Mesenchymal stem cell (in vitro differentiated cells and primary cell): ENCODE measurements around the gene FBXL20.
"Not testable (repeated sequence)": the region's sequence is repeated elsewhere in the genome, so short reads cannot be mapped to it uniquely, and the experiment has no call there.

Experiments
- DNase-seq: peaks from one replicate; pipeline ENCODE4 v3.0.0-alpha.2; 2013
- H2AFZ ChIP-seq: one replicate; pipeline ENCODE4 v1.6.1; 2013; ENCODE audit warnings: low read depth, mild to moderate bottlenecking, control low read depth, inconsistent platforms, low read length, moderate library complexity
- H2AK5ac ChIP-seq: 2 replicates; pipeline ENCODE4 v1.6.1; 2013; ENCODE audit warnings: low read length, moderate library complexity, mild to moderate bottlenecking, inconsistent platforms; ENCODE audit not compliant: severe bottlenecking
- H2BK120ac ChIP-seq: one replicate; pipeline ENCODE4 v1.6.1; 2013; ENCODE audit warnings: low read depth, mild to moderate bottlenecking, inconsistent platforms, low read length, moderate library complexity
- H2BK12ac ChIP-seq, 2 experiments: one replicate each; pipeline ENCODE4 v1.6.1; 2013; ENCODE audit warnings: inconsistent platforms in 2 of 2, low read length in 2 of 2, mild to moderate bottlenecking in 2 of 2, moderate library complexity in 2 of 2, control low read depth in 1 of 2
- H2BK15ac ChIP-seq: one replicate; pipeline ENCODE4 v1.6.1; 2013; ENCODE audit warnings: mild to moderate bottlenecking, low read depth, inconsistent platforms; ENCODE audit not compliant: poor library complexity, severe bottlenecking
- H2BK5ac ChIP-seq: 2 replicates; pipeline ENCODE4 v1.6.1; 2013; ENCODE audit warnings: low read depth, mild to moderate bottlenecking, low read length, control low read depth, inconsistent platforms; ENCODE audit not compliant: poor library complexity, severe bottlenecking
- H3K14ac ChIP-seq, 2 experiments: one replicate each; pipeline ENCODE4 v1.6.1; 2013; ENCODE audit warnings: inconsistent platforms in 2 of 2, low read length in 2 of 2, control low read depth in 1 of 2, mild to moderate bottlenecking in 1 of 2, moderate library complexity in 1 of 2
- H3K18ac ChIP-seq, 2 experiments: one replicate each; pipeline ENCODE4 v1.6.1; 2013; ENCODE audit warnings: inconsistent platforms in 2 of 2, low read length in 2 of 2, control low read depth in 1 of 2, low read depth in 1 of 2, mild to moderate bottlenecking in 1 of 2
- H3K23ac ChIP-seq, 2 experiments: one replicate each; pipeline ENCODE4 v1.6.1; 2013; ENCODE audit warnings: inconsistent platforms in 2 of 2, low read length in 2 of 2, mild to moderate bottlenecking in 2 of 2, moderate library complexity in 2 of 2, control low read depth in 1 of 2
- H3K27ac ChIP-seq: 2 replicates; pipeline ENCODE4 v1.5.1; 2013; ENCODE audit warnings: mild to moderate bottlenecking, moderate library complexity, low read length, control low read depth, inconsistent platforms; ENCODE audit not compliant: poor library complexity, severe bottlenecking
- H3K27me3 ChIP-seq, 2 experiments: 2 replicates each; pipeline versions ENCODE4 v1.6.1 to v1.7.0; 2013; ENCODE audit warnings: low read length in 2 of 2, mild to moderate bottlenecking in 2 of 2, moderate library complexity in 2 of 2, control low read depth in 1 of 2, inconsistent platforms in 1 of 2; ENCODE audit not compliant: control insufficient read depth in 1 of 2, insufficient read depth in 1 of 2
- H3K36me3 ChIP-seq, 2 experiments: 2 replicates each; pipeline versions ENCODE4 v1.6.1 to v1.7.0; 2013; ENCODE audit warnings: low read length in 2 of 2, control low read depth in 1 of 2, inconsistent platforms in 1 of 2, low read depth in 1 of 2, mild to moderate bottlenecking in 1 of 2; ENCODE audit not compliant: insufficient read depth in 2 of 2, control insufficient read depth in 1 of 2
- H3K4ac ChIP-seq, 2 experiments: one replicate each; pipeline ENCODE4 v1.6.1; 2013; ENCODE audit warnings: inconsistent platforms in 2 of 2, low read length in 2 of 2, mild to moderate bottlenecking in 2 of 2, moderate library complexity in 2 of 2, control low read depth in 1 of 2, low read depth in 1 of 2
- H3K4me1 ChIP-seq: 2 replicates; pipeline ENCODE4 v1.6.1; 2013; ENCODE audit warnings: low read depth, low read length, control low read depth; ENCODE audit not compliant: control insufficient read depth, insufficient read depth
- H3K4me2 ChIP-seq: 2 replicates; pipeline ENCODE4 v1.6.1; 2013; ENCODE audit warnings: low read length, mild to moderate bottlenecking, inconsistent platforms; ENCODE audit not compliant: poor library complexity, severe bottlenecking
- H3K4me3 ChIP-seq, 2 experiments: 2 replicates each; pipeline versions ENCODE4 v1.5.1 to v1.7.0; 2013; ENCODE audit warnings: low read length in 2 of 2, mild to moderate bottlenecking in 2 of 2, control low read depth in 1 of 2, low read depth in 1 of 2; ENCODE audit not compliant: insufficient read depth in 1 of 2
- H3K79me1 ChIP-seq: replicated peaks from 2 replicates; pipeline ENCODE4 v1.6.1; 2013; ENCODE audit warnings: mild to moderate bottlenecking, control low read depth, low read length, inconsistent platforms; ENCODE audit not compliant: poor library complexity, severe bottlenecking
- H3K9ac ChIP-seq: 2 replicates; pipeline ENCODE4 v1.7.0; 2013; ENCODE audit warnings: mild to moderate bottlenecking, low read length, moderate library complexity
- H3K9me3 ChIP-seq: 2 replicates; pipeline ENCODE4 v1.7.0; 2013; ENCODE audit warnings: mild to moderate bottlenecking, low read length; ENCODE audit not compliant: control insufficient read depth
- H4K8ac ChIP-seq: one replicate; pipeline ENCODE4 v1.6.1; 2013; ENCODE audit warnings: inconsistent platforms, mild to moderate bottlenecking, low read length, moderate library complexity
- H4K91ac ChIP-seq: one replicate; pipeline ENCODE4 v1.6.1; 2013; ENCODE audit warnings: mild to moderate bottlenecking, low read length, inconsistent platforms
- WGBS: methylation state at CpG from one replicate; pipeline ENCODE4 v1.1.7; 2013; ENCODE audit warnings: mixed read lengths; 5-methylcytosine and 5-hydroxymethylcytosine counted together

The FBXL20 gene

GRCh38 chr17:39292546-39292945 lies 108.9 kb downstream of the FBXL20 start:
- H3K23ac ChIP-seq, H3K18ac ChIP-seq, H4K8ac ChIP-seq, H2BK15ac ChIP-seq, H4K91ac ChIP-seq, H3K14ac ChIP-seq, H2AFZ ChIP-seq, H2BK120ac ChIP-seq, H2BK5ac ChIP-seq, H3K9me3 ChIP-seq, H3K4me3 ChIP-seq, H3K79me1 ChIP-seq, H3K27ac ChIP-seq, H2BK12ac ChIP-seq, H3K27me3 ChIP-seq, DNase-seq, H3K9ac ChIP-seq, H3K4me1 ChIP-seq, H3K4me2 ChIP-seq, H3K4ac ChIP-seq, H2AK5ac ChIP-seq: not testable (repeated sequence)
- peaks cover 4 to 60% of the 10 kb centered on the region in 2 experiments for H3K36me3 ChIP-seq
- 96% methylated on average over 8 of the region's 8 CpGs for WGBS

GRCh38 chr17:39286513-39286912 lies 114.9 kb downstream of the FBXL20 start:
- H3K14ac ChIP-seq, H3K4me1 ChIP-seq, H3K18ac ChIP-seq, H3K4ac ChIP-seq, H3K23ac ChIP-seq, H2AK5ac ChIP-seq, H3K4me3 ChIP-seq, H4K8ac ChIP-seq, H2BK12ac ChIP-seq, DNase-seq, H2BK5ac ChIP-seq, H3K9me3 ChIP-seq, H2BK15ac ChIP-seq, H3K27me3 ChIP-seq, H3K4me2 ChIP-seq, H2AFZ ChIP-seq, H3K79me1 ChIP-seq, H3K27ac ChIP-seq, H3K9ac ChIP-seq, H2BK120ac ChIP-seq, H4K91ac ChIP-seq: not testable (repeated sequence)
- H3K36me3 ChIP-seq: peaks cover 7 to 62% of the 10 kb centered on the region in 2 experiments
- 93% methylated on average over 3 of the region's 3 CpGs for WGBS

- H3K4me2 ChIP-seq: no peak overlapping the region
- H3K14ac ChIP-seq: no peak overlapping the region
- no peak overlapping the region for H3K9ac ChIP-seq
- no peak overlapping the region for H3K4me3 ChIP-seq
- H3K4me1 ChIP-seq: peaks cover 5% of the 10 kb centered on the region
- no peaks in the 10 kb centered on the region for H3K79me1 ChIP-seq
- H3K23ac ChIP-seq: no peak overlapping the region
- H2BK5ac ChIP-seq: no peak overlapping the region
- no peak overlapping the region for H4K8ac ChIP-seq
- no peak overlapping the region for H3K18ac ChIP-seq
- H2BK120ac ChIP-seq: no peak overlapping the region
- no peaks in the 10 kb centered on the region for H3K27me3 ChIP-seq
- no peak for DNase-seq
- peaks cover 3 to 63% of the 10 kb centered on the region in 2 experiments for H3K36me3 ChIP-seq
- H2AFZ ChIP-seq: no peak overlapping the region
- no peak overlapping the region for H4K91ac ChIP-seq
- H2BK12ac ChIP-seq: no peak overlapping the region
- no peak overlapping the region for H3K27ac ChIP-seq
- no peak overlapping the region for H2AK5ac ChIP-seq
- no peak overlapping the region for H2BK15ac ChIP-seq
- H3K9me3 ChIP-seq: no peaks in the 10 kb centered on the region
- 98% methylated on average over 5 of the region's 5 CpGs for WGBS
- no peak overlapping the region for H3K4ac ChIP-seq
Observed at GRCh38 chr17:39284685-39285084, 116.7 kb downstream of the FBXL20 start.

DNA sequence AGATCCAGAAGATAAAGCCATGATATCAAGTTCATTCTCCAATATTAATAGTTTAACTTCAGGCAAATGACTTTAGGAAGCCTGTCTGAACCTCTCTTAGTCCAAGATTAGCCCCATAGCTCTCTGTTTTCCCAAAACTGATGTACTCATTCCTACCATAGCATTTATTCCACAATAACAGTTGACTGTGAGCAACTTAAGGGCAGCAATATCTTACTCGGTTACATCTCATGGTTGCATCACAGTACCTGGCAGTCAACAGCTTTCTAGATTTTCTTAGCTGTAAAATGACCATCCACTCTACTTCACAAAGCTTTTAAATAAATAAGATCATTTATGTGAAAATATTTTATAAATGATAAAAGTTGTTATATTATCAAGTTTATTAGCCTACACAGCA lies 117.5 kb downstream of the FBXL20 start:
- Histone ChIP-seq H3K14ac (no peak overlapping the region), H3K4ac (no peak overlapping the region), H3K18ac (no peak overlapping the region), H3K27me3 (no peaks in the 10 kb centered on the region), H3K36me3 (peaks cover 7 to 66% of the 10 kb centered on the region in 2 experiments), H4K91ac (no peak overlapping the region), H3K4me3 (no peak overlapping the region), H3K9me3 (no peaks in the 10 kb centered on the region), H2AFZ (no peak overlapping the region), H2BK5ac (no peak overlapping the region), H3K4me1 (peaks cover 5% of the 10 kb centered on the region), H3K27ac (no peak overlapping the region), H2BK15ac (no peak overlapping the region), H4K8ac (no peak overlapping the region), H3K23ac (no peak overlapping the region), H2BK120ac (no peak overlapping the region), H3K79me1 (no peaks in the 10 kb centered on the region), H3K4me2 (no peak overlapping the region), H2BK12ac (no peak overlapping the region), H3K9ac (no peak overlapping the region), H2AK5ac (no peak overlapping the region)
- 100% methylated on average over 1 of the region's 1 CpG for WGBS
- DNase-seq: no peak
